T-cell (primary cell): Measurements from ENCODE around the gene C12orf50. TPM values are rescaled to one million over a fixed set of nuclear protein-coding genes. Genes with fewer than 3 reads are reported as not detected.

Source experiments
- ATAC-seq, 4 experiments: fragments of 200-7000 bp in 3 of 4; fragments of 150-1000 bp in 1 of 4; cut with Tn5 transposase; replicated peaks in 1 of 4; 1 replicate in 3 of 4; 2 replicates in 1 of 4; pipeline ENCODE4 v1.10.0; 2021; ENCODE audit warnings: moderate library complexity in 3 of 4, mild to moderate bottlenecking in 2 of 4, moderate number of reproducible peaks in 1 of 4
- CTCF ChIA-PET, 2 donors: fragments of 300-600 bp; sonication (Branson Sonifier 250); formaldehyde crosslinking; loops; one replicate each; lab custom pipeline; 2022; ENCODE audit warnings: antibody characterized with exemption in 2 of 2; lab: Charles Lee
- POLR2A ChIA-PET, 2 donors: fragments of 300-600 bp; sonication (Branson Sonifier 250); formaldehyde crosslinking; loops; one replicate each; lab custom pipeline; 2022; ENCODE audit warnings: antibody characterized with exemption in 2 of 2; lab: Charles Lee
- DNase-seq, 35 experiments: peaks; one replicate each; pipeline versions ENCODE4 v3.0.0 to v3.0.0-alpha.2; 2013 to 2023
- H3K27ac ChIP-seq: one replicate; pipeline ENCODE4 v1.5.1; 2013; ENCODE audit warnings: low read length
- H3K27me3 ChIP-seq, 2 experiments: replicated peaks in 1 of 2; 1 replicate in 1 of 2; 2 replicates in 1 of 2; pipeline versions ENCODE4 v1.6.1 to v1.7.0; 2013; ENCODE audit warnings: low read length in 1 of 2, mixed read lengths in 1 of 2; ENCODE audit not compliant: control insufficient read depth in 2 of 2, insufficient read depth in 2 of 2; ENCODE audit errors: extremely low read depth in 1 of 2
- H3K36me3 ChIP-seq, 2 donors: 1 replicate in 1 of 2; 2 replicates in 1 of 2; pipeline versions ENCODE4 v1.6.1 to v1.7.0; 2013; ENCODE audit warnings: low read length in 1 of 2; ENCODE audit not compliant: control insufficient read depth in 2 of 2, insufficient read depth in 1 of 2; ENCODE audit errors: extremely low read depth in 1 of 2
- H3K4me1 ChIP-seq, 2 experiments: 1 replicate in 1 of 2; 2 replicates in 1 of 2; pipeline versions ENCODE4 v1.6.1 to v1.7.0; 2013; ENCODE audit warnings: low read length in 2 of 2, mixed read lengths in 1 of 2; ENCODE audit not compliant: insufficient read depth in 2 of 2, control insufficient read depth in 1 of 2; ENCODE audit errors: extremely low read depth in 1 of 2
- H3K4me3 ChIP-seq, 2 donors: 1 replicate in 1 of 2; 2 replicates in 1 of 2; pipeline versions ENCODE4 v1.5.1 to v1.7.0; 2013; ENCODE audit warnings: mild to moderate bottlenecking in 2 of 2, low read length in 1 of 2, moderate library complexity in 1 of 2; ENCODE audit not compliant: control insufficient read depth in 1 of 2; ENCODE audit errors: extremely low read depth in 1 of 2
- H3K9me3 ChIP-seq: 2 replicates; pipeline ENCODE4 v1.7.0; 2013
- H3K27ac Mint-ChIP-seq, 2 donors: one replicate each; pipeline ENCODE4 v1.8.0; 2020 to 2021; ENCODE audit warnings: mild to moderate bottlenecking in 2 of 2, mixed read lengths in 2 of 2
- H3K27me3 Mint-ChIP-seq, 2 donors: one replicate each; pipeline ENCODE4 v1.8.0; 2021 to 2022; ENCODE audit warnings: mixed read lengths in 2 of 2
- H3K36me3 Mint-ChIP-seq: one replicate; pipeline ENCODE4 v1.8.0; 2021; ENCODE audit warnings: mixed read lengths
- H3K4me1 Mint-ChIP-seq, 3 donors: one replicate each; pipeline ENCODE4 v1.8.0; 2020 to 2022; ENCODE audit warnings: mixed read lengths in 3 of 3, mild to moderate bottlenecking in 1 of 3
- H3K4me3 Mint-ChIP-seq, 3 donors: one replicate each; pipeline ENCODE4 v1.8.0; 2020 to 2022; ENCODE audit warnings: mild to moderate bottlenecking in 3 of 3, mixed read lengths in 3 of 3, moderate library complexity in 3 of 3
- H3K9me3 Mint-ChIP-seq, 3 donors: one replicate each; pipeline ENCODE4 v1.8.0; 2020 to 2022; ENCODE audit warnings: mixed read lengths in 3 of 3
- WGBS: methylation state at CpG from one replicate; pipeline ENCODE4 v1.1.5; 2013; ENCODE audit warnings: missing lambda C conversion rate; ENCODE audit not compliant: insufficient coverage; 5-methylcytosine and 5-hydroxymethylcytosine counted together
- total RNA-seq, 35 experiments: library from RNA in 6 of 35; stranded (reverse) in 6 of 35; fragments of 120-200 nt in 1 of 35; gene quantifications; one replicate each; pipeline versions ENCODE4 v1.2.1 to v1.2.4 and lab custom pipeline; 2013 to 2026

The C12orf50 gene
- total RNA-seq, 5 donors from 2014 or later (not counting 1 experiment from before 2014, with no cell fraction given), result 0.07 to 0.15 (median 0.10) TPM; not detected in 1

- WGBS, result no CpG with 5 or more reads among the region's 3 CpGs
- Mint-ChIP-seq H3K4me1 (no peaks in the 10 kb centered on the region), H3K36me3 (no peaks in the 10 kb centered on the region), H3K4me3 (no peak overlapping the region), H3K27me3 (peaks cover 0 to 7% of the 10 kb centered on the region in 2 donors), H3K27ac (no peak overlapping the region), H3K9me3 (peaks cover 2 to 5% (median 3%) of the 10 kb centered on the region in 3 donors)
- ATAC-seq (no peak), DNase-seq (no peak)
- POLR2A ChIA-PET, result no interaction called here
- no peaks in the 10 kb centered on the region for H3K4me1 ChIP-seq
- no peaks in the 10 kb centered on the region for H3K9me3 ChIP-seq
- no peak overlapping the region for H3K4me3 ChIP-seq
- CTCF ChIA-PET, result interaction anchor here in 1 of 2 donors (0.6 kb wide), 1 partner anchor 12 kb away, joined by 3 read pairs; no protein-coding TSS in a partner anchor
- H3K36me3 ChIP-seq, result no peaks in the 10 kb centered on the region
- H3K27ac ChIP-seq, result no peak overlapping the region
- H3K27me3 ChIP-seq, result no peaks in the 10 kb centered on the region
Measured at GRCh38 chr12:87931812-87932211, 97.4 kb downstream of the C12orf50 start.

DNA sequence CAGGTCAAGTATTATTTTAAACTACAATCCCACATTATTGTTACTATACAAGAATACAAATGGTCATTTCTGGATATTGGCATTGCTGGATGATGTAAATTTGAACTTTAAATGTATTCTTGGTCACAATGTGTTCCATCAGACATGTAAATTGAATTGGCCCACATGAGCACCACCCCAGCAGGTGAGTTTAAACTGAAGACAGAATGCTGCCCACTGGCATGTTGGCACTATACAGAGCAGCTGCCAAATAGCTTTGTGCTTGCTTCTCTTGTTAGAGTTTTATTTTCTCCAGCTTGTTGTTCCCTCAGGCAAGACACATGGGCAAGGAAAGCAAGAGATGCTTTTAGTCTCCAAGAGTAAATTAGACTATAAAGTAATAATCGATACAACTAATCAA, 98.6 kb downstream of the C12orf50 start:
- Mint-ChIP-seq H3K4me1 (no peaks in the 10 kb centered on the region), H3K9me3 (peaks cover 2 to 3% (median 2%) of the 10 kb centered on the region in 3 donors), H3K36me3 (no peaks in the 10 kb centered on the region), H3K27ac (no peak overlapping the region), H3K4me3 (no peak overlapping the region), H3K27me3 (peaks cover 0 to 7% of the 10 kb centered on the region in 2 donors)
- ATAC-seq (no peak), DNase-seq (no peak)
- CTCF ChIA-PET, result no interaction called here
- no peaks in the 10 kb centered on the region for H3K9me3 ChIP-seq
- no peak overlapping the region for H3K27ac ChIP-seq
- no peaks in the 10 kb centered on the region for H3K27me3 ChIP-seq
- POLR2A ChIA-PET, result no interaction called here
- H3K4me3 ChIP-seq, result no peak overlapping the region
- H3K36me3 ChIP-seq, result no peaks in the 10 kb centered on the region
- no CpG with 5 or more reads among the region's 1 CpG for WGBS
- H3K4me1 ChIP-seq, result no peaks in the 10 kb centered on the region

Other genes with a start within 250 kb of the C12orf50 start
- gene CEP290, start 112.7 kb upstream of the C12orf50 start, total RNA-seq, result 10 to 100 TPM; 18.5 to 22.6 (median 20.8) TPM
- gene TMTC3, start 112.9 kb upstream of the C12orf50 start, total RNA-seq, result 10 to 100 TPM in 1 of 5 donors, 1 to 10 TPM in 4; 7.1 to 11.0 (median 8.6) TPM